ENCODE data around the gene TPCN1.

TPCN1 gene

DNA sequence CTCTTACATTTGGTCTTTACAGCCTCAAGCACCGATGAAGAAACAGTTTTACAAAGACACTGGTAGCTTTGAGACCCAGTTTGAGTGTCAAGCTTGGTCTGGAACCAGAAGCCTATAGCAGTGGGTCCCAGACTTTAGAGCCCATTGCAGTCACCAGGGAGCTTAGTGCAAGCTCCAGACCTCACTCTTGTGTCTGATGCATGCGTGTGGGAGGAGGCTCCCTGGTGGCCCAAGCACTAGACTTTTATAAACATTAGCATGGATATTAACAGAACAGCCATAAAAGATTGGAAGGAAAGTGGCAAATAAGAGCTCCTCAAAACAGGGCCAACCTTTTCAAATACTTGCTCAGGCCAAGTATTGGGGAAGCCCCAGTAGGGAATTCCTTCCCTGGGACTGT is 68.1 kb downstream of the TPCN1 start:
- no peak overlapping the region; the same call in 1 of the 2 replicates for H3K27ac ChIP-seq
- TF ChIP-seq, protein P1, sequence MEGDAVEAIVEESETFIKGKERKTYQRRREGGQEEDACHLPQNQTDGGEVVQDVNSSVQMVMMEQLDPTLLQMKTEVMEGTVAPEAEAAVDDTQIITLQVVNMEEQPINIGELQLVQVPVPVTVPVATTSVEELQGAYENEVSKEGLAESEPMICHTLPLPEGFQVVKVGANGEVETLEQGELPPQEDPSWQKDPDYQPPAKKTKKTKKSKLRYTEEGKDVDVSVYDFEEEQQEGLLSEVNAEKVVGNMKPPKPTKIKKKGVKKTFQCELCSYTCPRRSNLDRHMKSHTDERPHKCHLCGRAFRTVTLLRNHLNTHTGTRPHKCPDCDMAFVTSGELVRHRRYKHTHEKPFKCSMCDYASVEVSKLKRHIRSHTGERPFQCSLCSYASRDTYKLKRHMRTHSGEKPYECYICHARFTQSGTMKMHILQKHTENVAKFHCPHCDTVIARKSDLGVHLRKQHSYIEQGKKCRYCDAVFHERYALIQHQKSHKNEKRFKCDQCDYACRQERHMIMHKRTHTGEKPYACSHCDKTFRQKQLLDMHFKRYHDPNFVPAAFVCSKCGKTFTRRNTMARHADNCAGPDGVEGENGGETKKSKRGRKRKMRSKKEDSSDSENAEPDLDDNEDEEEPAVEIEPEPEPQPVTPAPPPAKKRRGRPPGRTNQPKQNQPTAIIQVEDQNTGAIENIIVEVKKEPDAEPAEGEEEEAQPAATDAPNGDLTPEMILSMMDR (IDR thresholded peaks at IDR 0.05), result no peak

DNA sequence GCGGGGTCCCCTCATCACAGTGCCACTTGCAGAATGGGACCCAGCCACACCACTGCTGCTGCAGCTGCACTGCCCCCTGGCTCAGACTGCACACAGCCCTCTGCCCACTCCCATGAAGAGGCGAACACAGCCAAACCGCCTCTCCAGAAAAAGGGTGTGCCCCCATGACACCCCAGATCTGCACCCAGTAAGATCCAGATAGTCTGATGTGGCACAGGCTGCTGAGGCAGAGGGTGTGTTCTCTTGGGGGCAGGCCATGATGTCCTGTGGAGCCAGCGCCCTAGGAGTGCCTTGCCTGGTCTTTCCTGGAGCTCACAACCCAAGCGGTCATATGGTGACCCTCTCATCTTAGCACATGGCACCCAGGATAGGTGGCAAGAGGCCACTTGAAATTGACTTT is 69.2 kb downstream of the TPCN1 start:
- H3K27ac ChIP-seq, result no peak overlapping the region; the same call in 1 of the 2 replicates
- TF ChIP-seq, protein P1 (IDR thresholded peaks at IDR 0.05), result no peak
- TF ChIP-seq ZFX (IDR thresholded peaks at IDR 0.05; ENCODE audit: borderline replicate concordance), result no peak

DNA sequence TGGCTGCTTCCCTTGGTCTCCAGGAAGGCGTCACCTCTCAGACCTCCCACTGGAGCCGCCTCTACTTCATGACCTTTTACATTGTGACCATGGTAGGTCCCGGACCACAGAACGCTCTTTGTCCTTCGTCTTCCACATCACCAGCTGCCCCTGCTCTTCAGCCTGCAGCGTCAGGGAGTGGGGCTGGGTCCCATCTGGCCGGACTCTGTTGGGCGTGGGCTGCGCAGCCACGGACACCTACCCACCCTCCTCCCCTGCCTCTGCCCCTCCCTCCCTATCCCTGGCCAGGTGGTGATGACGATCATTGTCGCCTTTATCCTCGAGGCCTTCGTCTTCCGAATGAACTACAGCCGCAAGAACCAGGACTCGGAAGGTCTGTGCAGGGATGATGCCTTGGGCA is 70.3 kb downstream of the TPCN1 start:
- no peak overlapping the region for H3K27ac ChIP-seq
- TF ChIP-seq, protein P1 (IDR thresholded peaks at IDR 0.05), result no peak
- no peak for TF ChIP-seq ZFX (IDR thresholded peaks at IDR 0.05; ENCODE audit: borderline replicate concordance)

DNA sequence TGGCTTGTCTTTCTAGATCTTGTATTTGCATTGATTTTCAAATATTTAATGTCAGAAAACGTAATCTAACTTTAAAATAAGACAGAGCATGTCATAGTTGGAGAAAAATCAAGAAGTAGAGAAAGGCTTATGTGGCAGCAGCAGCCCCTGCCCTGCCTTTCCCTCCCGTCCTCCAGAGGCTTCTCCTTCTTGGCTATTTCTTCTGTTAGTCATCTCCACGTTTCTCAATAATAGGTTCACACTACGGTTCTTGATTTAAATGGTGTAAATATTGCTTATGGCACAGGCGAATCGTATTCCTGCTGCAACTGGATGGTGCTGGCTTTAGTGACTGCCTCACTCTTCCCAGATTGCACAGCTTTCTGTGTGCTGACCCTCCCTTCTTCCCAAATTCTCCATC is 70.8 kb downstream of the TPCN1 start:
- TF ChIP-seq, protein P1 (IDR thresholded peaks at IDR 0.05), result no peak
- TF ChIP-seq ZFX (IDR thresholded peaks at IDR 0.05; ENCODE audit: borderline replicate concordance), result no peak
- H3K27ac ChIP-seq, result no peak overlapping the region

DNA sequence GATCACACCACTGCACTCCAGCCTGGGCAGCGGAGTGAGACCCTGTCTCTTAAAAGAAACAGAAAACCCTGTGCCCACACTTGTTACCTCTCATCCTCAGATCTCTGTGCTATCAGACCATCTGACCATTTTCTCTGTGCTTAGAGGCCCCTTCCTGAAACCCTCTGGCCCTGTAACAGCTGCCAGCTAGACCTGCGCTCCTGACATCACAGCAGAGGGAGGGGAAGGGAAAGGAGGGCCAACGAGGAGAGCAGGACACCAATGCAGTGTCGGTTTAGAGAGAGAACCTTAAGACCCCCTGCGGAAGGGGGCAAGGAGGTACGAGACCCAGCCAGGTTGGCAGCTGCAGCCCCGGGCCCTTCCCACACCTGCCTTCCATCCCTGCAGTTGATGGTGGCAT is 71.3 kb downstream of the TPCN1 start:
- TF ChIP-seq, protein P1 (IDR thresholded peaks at IDR 0.05), result no peak
- TF ChIP-seq ZFX (IDR thresholded peaks at IDR 0.05; ENCODE audit: borderline replicate concordance), result no peak
- H3K27ac ChIP-seq, result no peak overlapping the region

DNA sequence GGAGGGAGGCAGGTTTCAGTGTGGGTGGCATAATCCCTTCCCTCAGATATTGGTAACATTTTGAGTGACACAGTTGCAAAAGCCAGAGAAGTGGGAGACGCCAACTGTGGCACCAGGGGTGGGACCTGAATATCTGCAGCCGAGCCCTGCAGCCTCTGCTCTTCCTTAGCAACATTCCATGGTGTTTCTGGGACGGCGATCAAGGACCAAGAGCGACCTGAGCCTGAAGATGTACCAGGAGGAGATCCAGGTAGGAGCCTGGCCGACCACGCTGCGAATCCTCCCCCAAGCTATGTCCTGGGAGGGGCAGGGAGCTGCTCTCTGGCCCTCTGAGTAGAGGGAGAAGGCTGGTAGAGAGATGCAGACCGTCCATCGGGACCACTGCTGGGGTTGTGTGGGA is 71.8 kb downstream of the TPCN1 start:
- no peak overlapping the region for H3K27ac ChIP-seq
- TF ChIP-seq, protein P1 (IDR thresholded peaks at IDR 0.05), result no peak
- no peak for TF ChIP-seq ZFX (IDR thresholded peaks at IDR 0.05; ENCODE audit: borderline replicate concordance)

DNA sequence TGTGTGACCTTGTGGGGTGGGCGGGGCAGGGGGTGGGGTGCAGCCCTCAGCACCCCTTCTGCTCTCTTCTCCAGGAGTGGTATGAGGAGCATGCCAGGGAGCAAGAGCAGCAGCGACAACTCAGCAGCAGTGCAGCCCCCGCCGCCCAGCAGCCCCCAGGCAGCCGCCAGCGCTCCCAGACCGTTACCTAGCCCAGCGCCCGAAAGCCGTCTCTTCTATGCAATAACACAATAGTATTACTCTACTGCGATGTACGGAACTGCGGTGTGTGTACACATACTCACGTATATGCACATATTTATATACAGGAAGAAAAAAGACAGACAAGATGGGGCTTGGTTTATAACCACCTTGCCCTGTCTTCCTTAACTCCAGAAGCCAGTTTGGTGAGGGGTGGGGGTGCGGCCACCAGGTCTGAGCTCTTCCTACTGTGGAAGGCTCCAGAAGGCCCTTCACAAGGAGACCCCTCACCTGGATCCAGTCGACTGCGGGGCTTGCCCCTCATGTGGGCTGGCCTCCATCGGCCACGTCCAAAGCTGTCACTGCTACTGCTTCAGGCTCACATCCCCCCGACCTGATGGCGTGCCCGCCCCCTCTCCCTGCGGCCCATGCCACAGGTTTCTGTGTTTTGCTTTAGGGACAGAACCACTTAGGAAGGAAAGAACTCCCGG is 74.8 kb downstream of the TPCN1 start:
- no peak for TF ChIP-seq ZFX (IDR thresholded peaks at IDR 0.05; ENCODE audit: borderline replicate concordance)
- TF ChIP-seq, protein P1 (IDR thresholded peaks at IDR 0.05), result no peak
- no peak overlapping the region for H3K27ac ChIP-seq

Data from 22Rv1 (cell line).